Activated CD4-positive, alpha-beta memory T cell treated with anti-CD3 and anti-CD28 coated beads, Interleukin-2, amount 10 ng/mL, durations not matched to agents 7 days and 5 days (primary cell): ENCODE results near the gene PDGFC. TPM values are rescaled to one million over a fixed set of nuclear protein-coding genes. Genes with fewer than 3 reads are reported as not detected.

ENCODE experiments used
- CTCF ChIA-PET: fragments of 350-600 bp; sonication (Branson Sonifier 250); formaldehyde crosslinking; loops from one replicate; lab custom pipeline; 2021; ENCODE audit warnings: antibody characterized with exemption, inconsistent platforms; lab: Charles Lee
- POLR2A ChIA-PET: fragments of 350-600 bp; sonication (Branson Sonifier 250); formaldehyde crosslinking; loops from one replicate; lab custom pipeline; 2021; ENCODE audit warnings: antibody characterized with exemption; lab: Charles Lee
- DNase-seq: peaks from one replicate; pipeline ENCODE4 v3.0.0-alpha.2; 2020
- H3K27ac Mint-ChIP-seq: one replicate; pipeline ENCODE4 v1.8.0; 2021; ENCODE audit warnings: mild to moderate bottlenecking, mixed read lengths
- H3K27me3 Mint-ChIP-seq: one replicate; pipeline ENCODE4 v1.8.0; 2021; ENCODE audit warnings: mixed read lengths
- H3K36me3 Mint-ChIP-seq: one replicate; pipeline ENCODE4 v1.8.0; 2021; ENCODE audit warnings: low read depth, mixed read lengths
- H3K4me1 Mint-ChIP-seq: one replicate; pipeline ENCODE4 v1.8.0; 2021; ENCODE audit warnings: mixed read lengths
- H3K4me3 Mint-ChIP-seq: one replicate; pipeline ENCODE4 v1.8.0; 2021; ENCODE audit warnings: mild to moderate bottlenecking, mixed read lengths
- H3K9me3 Mint-ChIP-seq: one replicate; pipeline ENCODE4 v1.8.0; 2021; ENCODE audit warnings: mixed read lengths
- total RNA-seq, 2 experiments: library from RNA; stranded (reverse); gene quantifications; one replicate each; pipeline ENCODE4 v1.2.3, GENCODE V29; 2021

The PDGFC gene
- total RNA-seq, 2 experiments from 2014 or later, result not detected

- peaks cover 42% of the 10 kb centered on the region for H3K27me3 Mint-ChIP-seq
- POLR2A ChIA-PET, result no interaction called here
- no peaks in the 10 kb centered on the region for H3K9me3 Mint-ChIP-seq
- H3K27ac Mint-ChIP-seq, result no peak overlapping the region
- peaks cover 3% of the 10 kb centered on the region for H3K4me1 Mint-ChIP-seq
- peaks cover 4% of the 10 kb centered on the region for H3K36me3 Mint-ChIP-seq
- DNase-seq, result no peak
- H3K4me3 Mint-ChIP-seq, result no peak overlapping the region
- CTCF ChIA-PET, result interaction anchor here (1.1 kb wide), 1 partner anchor 16 kb away, joined by 3 read pairs; no protein-coding TSS in a partner anchor
Measured at GRCh38 chr4:156969911-156970310, 1.7 kb downstream of the PDGFC start.

GRCh38 chr4:156969101-156969500 is 2.5 kb downstream of the PDGFC start:
- ChIA-PET POLR2A (no interaction called here), CTCF (interaction anchor here (1.1 kb wide), 1 partner anchor 17 kb away, joined by 3 read pairs; no protein-coding TSS in a partner anchor)
- no peaks in the 10 kb centered on the region for H3K9me3 Mint-ChIP-seq
- H3K27me3 Mint-ChIP-seq, result peaks cover 42% of the 10 kb centered on the region
- peaks cover 3% of the 10 kb centered on the region for H3K4me1 Mint-ChIP-seq
- H3K4me3 Mint-ChIP-seq, result no peak overlapping the region
- peaks cover 4% of the 10 kb centered on the region for H3K36me3 Mint-ChIP-seq
- no peak overlapping the region for H3K27ac Mint-ChIP-seq
- no peak for DNase-seq

GRCh38 chr4:156968479-156968984 is 3.1 kb downstream of the PDGFC start:
- peaks cover 3% of the 10 kb centered on the region for H3K4me1 Mint-ChIP-seq
- peak; percentile 29 for DNase-seq
- ChIA-PET CTCF (interaction anchor here (0.9 kb wide), 2 partner anchors 9 to 12 kb away, joined by 3 read pairs; no protein-coding TSS in a partner anchor), POLR2A (no interaction called here)
- H3K36me3 Mint-ChIP-seq, result peaks cover 4% of the 10 kb centered on the region
- no peak overlapping the region for H3K4me3 Mint-ChIP-seq
- H3K9me3 Mint-ChIP-seq, result no peaks in the 10 kb centered on the region
- no peak overlapping the region for H3K27ac Mint-ChIP-seq
- peaks cover 41% of the 10 kb centered on the region for H3K27me3 Mint-ChIP-seq

- H3K27ac Mint-ChIP-seq, result no peak overlapping the region
Measured at GRCh38 chr4:156966836-156967235, 4.8 kb downstream of the PDGFC start.

GRCh38 chr4:156963419-156963818 is 8.2 kb downstream of the PDGFC start:
- Mint-ChIP-seq H3K4me3 (no peak overlapping the region), H3K9me3 (no peaks in the 10 kb centered on the region), H3K36me3 (no peaks in the 10 kb centered on the region), H3K27me3 (no peaks in the 10 kb centered on the region), H3K27ac (no peak overlapping the region), H3K4me1 (no peaks in the 10 kb centered on the region)
- ChIA-PET POLR2A (no interaction called here), CTCF (interaction anchor here (0.7 kb wide), 1 partner anchor 1841 kb away, joined by 3 read pairs; no protein-coding TSS in a partner anchor)
- DNase-seq, result no peak

More at GRCh38 chr4:156966836-156967235, 4.8 kb downstream of the PDGFC start:
- ChIA-PET POLR2A (no interaction called here), CTCF (no interaction called here)
- Mint-ChIP-seq H3K4me1 (peaks cover 3% of the 10 kb centered on the region), H3K36me3 (peaks cover 4% of the 10 kb centered on the region), H3K27me3 (peaks cover 27% of the 10 kb centered on the region), H3K4me3 (no peak overlapping the region), H3K9me3 (no peaks in the 10 kb centered on the region)
- no peak for DNase-seq

GRCh38 chr4:156962528-156962974 is 9.0 kb downstream of the PDGFC start:
- Mint-ChIP-seq H3K36me3 (no peaks in the 10 kb centered on the region), H3K4me1 (no peaks in the 10 kb centered on the region), H3K27me3 (no peaks in the 10 kb centered on the region), H3K27ac (no peak overlapping the region), H3K9me3 (no peaks in the 10 kb centered on the region), H3K4me3 (no peak overlapping the region)
- CTCF ChIA-PET, result no interaction called here
- POLR2A ChIA-PET, result no interaction called here
- no peak for DNase-seq

- Mint-ChIP-seq H3K27me3 (no peaks in the 10 kb centered on the region), H3K27ac (no peak overlapping the region), H3K36me3 (no peaks in the 10 kb centered on the region), H3K9me3 (no peaks in the 10 kb centered on the region), H3K4me3 (no peak overlapping the region), H3K4me1 (no peaks in the 10 kb centered on the region)
- POLR2A ChIA-PET, result no interaction called here
- DNase-seq, result no peak
- CTCF ChIA-PET, result no interaction called here
Measured at GRCh38 chr4:156962058-156962358, 9.6 kb downstream of the PDGFC start.

GRCh38 chr4:156961196-156962057 is 10.2 kb downstream of the PDGFC start:
- DNase-seq, result no peak
- CTCF ChIA-PET, result no interaction called here
- Mint-ChIP-seq H3K4me3 (no peak overlapping the region), H3K27ac (no peak overlapping the region), H3K27me3 (no peaks in the 10 kb centered on the region), H3K4me1 (no peaks in the 10 kb centered on the region), H3K9me3 (no peaks in the 10 kb centered on the region), H3K36me3 (no peaks in the 10 kb centered on the region)
- POLR2A ChIA-PET, result no interaction called here

- H3K4me3 Mint-ChIP-seq, result no peak overlapping the region
- POLR2A ChIA-PET, result no interaction called here
- CTCF ChIA-PET, result no interaction called here
- DNase-seq, result no peak
- H3K9me3 Mint-ChIP-seq, result no peaks in the 10 kb centered on the region
- H3K27me3 Mint-ChIP-seq, result no peaks in the 10 kb centered on the region
- no peaks in the 10 kb centered on the region for H3K4me1 Mint-ChIP-seq
- H3K36me3 Mint-ChIP-seq, result no peaks in the 10 kb centered on the region
- no peak overlapping the region for H3K27ac Mint-ChIP-seq
Measured at GRCh38 chr4:156959298-156959702, 12.3 kb downstream of the PDGFC start.

GRCh38 chr4:156958276-156959074 is 13.1 kb downstream of the PDGFC start:
- Mint-ChIP-seq H3K36me3 (no peaks in the 10 kb centered on the region), H3K4me1 (no peaks in the 10 kb centered on the region), H3K9me3 (no peaks in the 10 kb centered on the region), H3K4me3 (no peak overlapping the region), H3K27ac (no peak overlapping the region), H3K27me3 (no peaks in the 10 kb centered on the region)
- DNase-seq, result no peak
- ChIA-PET POLR2A (no interaction called here), CTCF (no interaction called here)

GRCh38 chr4:156957556-156957955 is 14.0 kb downstream of the PDGFC start:
- Mint-ChIP-seq H3K27me3 (no peaks in the 10 kb centered on the region), H3K4me1 (no peaks in the 10 kb centered on the region), H3K9me3 (no peaks in the 10 kb centered on the region), H3K36me3 (no peaks in the 10 kb centered on the region), H3K27ac (no peak overlapping the region), H3K4me3 (no peak overlapping the region)
- CTCF ChIA-PET, result no interaction called here
- POLR2A ChIA-PET, result no interaction called here
- no peak for DNase-seq

GRCh38 chr4:156956826-156957368 is 14.7 kb downstream of the PDGFC start:
- no peak for DNase-seq
- Mint-ChIP-seq H3K9me3 (no peaks in the 10 kb centered on the region), H3K27ac (no peak overlapping the region), H3K27me3 (no peaks in the 10 kb centered on the region), H3K4me3 (no peak overlapping the region), H3K36me3 (no peaks in the 10 kb centered on the region), H3K4me1 (no peaks in the 10 kb centered on the region)
- ChIA-PET CTCF (no interaction called here), POLR2A (no interaction called here)

- H3K4me3 Mint-ChIP-seq, result no peak overlapping the region
- no peak for DNase-seq
- H3K27ac Mint-ChIP-seq, result no peak overlapping the region
- H3K27me3 Mint-ChIP-seq, result no peaks in the 10 kb centered on the region
- no peaks in the 10 kb centered on the region for H3K36me3 Mint-ChIP-seq
- POLR2A ChIA-PET, result no interaction called here
- H3K9me3 Mint-ChIP-seq, result no peaks in the 10 kb centered on the region
- CTCF ChIA-PET, result no interaction called here
- no peaks in the 10 kb centered on the region for H3K4me1 Mint-ChIP-seq
Measured at GRCh38 chr4:156956359-156956758, 15.2 kb downstream of the PDGFC start.
